Spleen (tissue), 7 donors: ENCODE results near the gene CD3D.

Experiments
- CTCF ChIP-seq, 11 experiments: fragments of 200-600 bp in 7 of 11; fragments of 450-650 bp in 4 of 11; sonication (generic) in 4 of 11; IDR thresholded peaks in 8 of 11; conservative IDR thresholded peaks in 3 of 11; 1 replicate in 7 of 11; 2 replicates in 4 of 11; pipeline versions ENCODE4 v1.4.0 to v1.8.0; 2016 to 2021; ENCODE audit warnings: antibody characterized with exemption in 11 of 11, inconsistent platforms in 4 of 11, mild to moderate bottlenecking in 1 of 11
- POLR2A ChIP-seq, 3 donors: fragments of 450-650 bp; IDR thresholded peaks; one replicate each; pipeline ENCODE4 v1.5.1; 2017; ENCODE audit warnings: antibody characterized with exemption in 3 of 3, mild to moderate bottlenecking in 1 of 3
- POLR2AphosphoS5 ChIP-seq, 3 donors: sonication (generic); formaldehyde crosslinking; IDR thresholded peaks; one replicate each; pipeline ENCODE4 v1.5.1; 2017; ENCODE audit warnings: antibody characterized with exemption in 3 of 3
- donor health status: DM: no; HTN: no; CAD: no; lungs with moderate emphysema.
- donor health status: DM: no; HTN: no; CAD: no.
- donor health status: DM: no; HTN: no; CAD: no.

DNA sequence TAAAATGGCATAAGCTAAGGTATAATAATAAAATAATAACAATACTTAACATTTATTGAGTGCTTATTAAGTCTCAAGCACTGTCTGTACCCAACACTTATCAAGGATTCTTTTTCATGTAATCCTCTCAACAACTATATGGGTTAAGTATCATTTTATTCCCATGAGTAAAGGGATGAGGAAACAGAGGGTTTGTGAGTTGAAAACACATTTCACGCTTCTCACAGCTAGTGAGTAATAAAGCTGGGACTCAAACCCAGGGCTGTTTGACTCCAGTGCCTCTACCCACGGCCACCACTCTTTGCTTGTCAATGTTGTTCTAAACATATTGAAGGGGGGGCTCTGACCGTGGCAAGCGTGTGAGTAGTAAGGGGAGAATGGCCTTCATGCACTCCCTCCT, 29.3 kb downstream of the CD3D start:
- TF ChIP-seq CTCF (IDR thresholded peaks at IDR 0.05 in 8 of 11, conservative IDR thresholded peaks at IDR 0.05 in 3 of 11) = no peak
- TF ChIP-seq POLR2A (IDR thresholded peaks at IDR 0.05) = no peak
- no peak for TF ChIP-seq POLR2AphosphoS5 (IDR thresholded peaks at IDR 0.05)
